Measurements from ENCODE around the gene OTOF.

OTOF gene

GRCh38 chr2:26466662-26467310, 11.1 kb downstream of the OTOF start:
- Mint-ChIP-seq H3K4me1 (no peaks in the 10 kb centered on the region), H3K9me3 (no peaks in the 10 kb centered on the region), H3K36me3 (peaks cover 6% of the 10 kb centered on the region), H3K27ac (no peak overlapping the region), H3K4me3 (no peak overlapping the region)
- ATAC-seq (no peak), DNase-seq (ENCODE audit: low spot score in 2 of 2) (no peak)

- Mint-ChIP-seq H3K4me1 (no peaks in the 10 kb centered on the region), H3K9me3 (no peaks in the 10 kb centered on the region), H3K36me3 (peaks cover 6% of the 10 kb centered on the region), H3K27ac (no peak overlapping the region), H3K4me3 (no peak overlapping the region)
- ATAC-seq (no peak), DNase-seq (ENCODE audit: low spot score in 2 of 2) (no peak)
Observed at GRCh38 chr2:26465981-26466471, 11.9 kb downstream of the OTOF start.

GRCh38 chr2:26465266-26465925, 12.5 kb downstream of the OTOF start:
- no peak overlapping the region for H3K4me3 Mint-ChIP-seq
- DNase-seq (ENCODE audit: low spot score in 2 of 2) (no peak), ATAC-seq (no peak)
- H3K27ac Mint-ChIP-seq, result no peak overlapping the region
- peaks cover 6% of the 10 kb centered on the region for H3K36me3 Mint-ChIP-seq
- H3K4me1 Mint-ChIP-seq, result no peaks in the 10 kb centered on the region
- no peaks in the 10 kb centered on the region for H3K9me3 Mint-ChIP-seq

GRCh38 chr2:26464390-26465265, 13.3 kb downstream of the OTOF start:
- no peak overlapping the region for H3K4me3 Mint-ChIP-seq
- DNase-seq (ENCODE audit: low spot score in 2 of 2), result no peak
- peaks cover 6% of the 10 kb centered on the region for H3K36me3 Mint-ChIP-seq
- H3K4me1 Mint-ChIP-seq, result peaks cover 5% of the 10 kb centered on the region
- ATAC-seq, result no peak
- no peak overlapping the region for H3K27ac Mint-ChIP-seq
- H3K9me3 Mint-ChIP-seq, result no peaks in the 10 kb centered on the region

- DNase-seq (ENCODE audit: low spot score in 2 of 2) (no peak), ATAC-seq (no peak)
- Mint-ChIP-seq H3K4me3 (no peak overlapping the region), H3K36me3 (peaks cover 6% of the 10 kb centered on the region), H3K9me3 (no peaks in the 10 kb centered on the region), H3K4me1 (peaks cover 6% of the 10 kb centered on the region), H3K27ac (no peak overlapping the region)
Observed at GRCh38 chr2:26463244-26464192, 14.4 kb downstream of the OTOF start.

GRCh38 chr2:26462511-26463243, 15.2 kb downstream of the OTOF start:
- Mint-ChIP-seq H3K4me1 (peaks cover 6% of the 10 kb centered on the region), H3K36me3 (peaks cover 6% of the 10 kb centered on the region), H3K27ac (no peak overlapping the region), H3K4me3 (no peak overlapping the region), H3K9me3 (no peaks in the 10 kb centered on the region)
- no peak for ATAC-seq
- no peak for DNase-seq (ENCODE audit: low spot score in 2 of 2)

GRCh38 chr2:26462100-26462499, 15.8 kb downstream of the OTOF start:
- Mint-ChIP-seq H3K4me1 (peaks cover 6% of the 10 kb centered on the region), H3K27ac (no peak overlapping the region), H3K9me3 (no peaks in the 10 kb centered on the region), H3K36me3 (peaks cover under 1% of the 10 kb centered on the region), H3K4me3 (no peak overlapping the region)
- DNase-seq (ENCODE audit: low spot score in 2 of 2) (no peak), ATAC-seq (no peak)

GRCh38 chr2:26461601-26462023, 16.3 kb downstream of the OTOF start:
- Mint-ChIP-seq H3K27ac (no peak overlapping the region), H3K4me3 (no peak overlapping the region), H3K36me3 (no peaks in the 10 kb centered on the region), H3K4me1 (peaks cover 6% of the 10 kb centered on the region), H3K9me3 (no peaks in the 10 kb centered on the region)
- DNase-seq (ENCODE audit: low spot score in 2 of 2), result no peak
- no peak for ATAC-seq

GRCh38 chr2:26460613-26461031, 17.3 kb downstream of the OTOF start:
- H3K36me3 Mint-ChIP-seq, result no peaks in the 10 kb centered on the region
- no peak for ATAC-seq

GRCh38 chr2:26459991-26460612, 17.8 kb downstream of the OTOF start:
- Mint-ChIP-seq H3K27ac (no peak overlapping the region), H3K36me3 (no peaks in the 10 kb centered on the region), H3K4me1 (peaks cover 6% of the 10 kb centered on the region), H3K9me3 (no peaks in the 10 kb centered on the region), H3K4me3 (no peak overlapping the region)
- no peak for DNase-seq (ENCODE audit: low spot score in 2 of 2)
- no peak for ATAC-seq

More at GRCh38 chr2:26460613-26461031, 17.3 kb downstream of the OTOF start:
- peaks cover 6% of the 10 kb centered on the region for H3K4me1 Mint-ChIP-seq
- no peaks in the 10 kb centered on the region for H3K9me3 Mint-ChIP-seq
- no peak overlapping the region for H3K4me3 Mint-ChIP-seq
- no peak overlapping the region for H3K27ac Mint-ChIP-seq
- no peak for DNase-seq (ENCODE audit: low spot score in 2 of 2)

GRCh38 chr2:26458365-26459042, 19.4 kb downstream of the OTOF start:
- Mint-ChIP-seq H3K9me3 (no peaks in the 10 kb centered on the region), H3K4me1 (peaks cover 6% of the 10 kb centered on the region), H3K27ac (no peak overlapping the region), H3K36me3 (no peaks in the 10 kb centered on the region), H3K4me3 (no peak overlapping the region)
- no peak for DNase-seq (ENCODE audit: low spot score in 2 of 2)
- ATAC-seq, result no peak

GRCh38 chr2:26457695-26458364, 20.1 kb downstream of the OTOF start:
- Mint-ChIP-seq H3K36me3 (no peaks in the 10 kb centered on the region), H3K4me3 (no peak overlapping the region), H3K4me1 (peaks cover 6% of the 10 kb centered on the region), H3K27ac (no peak overlapping the region), H3K9me3 (no peaks in the 10 kb centered on the region)
- DNase-seq (ENCODE audit: low spot score in 2 of 2), result no peak
- no peak for ATAC-seq

GRCh38 chr2:26457251-26457666, 20.7 kb downstream of the OTOF start:
- no peaks in the 10 kb centered on the region for H3K36me3 Mint-ChIP-seq

More at GRCh38 chr2:26457251-26457666, 20.7 kb downstream of the OTOF start:
- Mint-ChIP-seq H3K27ac (no peak overlapping the region), H3K4me1 (peaks cover 6% of the 10 kb centered on the region), H3K4me3 (no peak overlapping the region), H3K9me3 (no peaks in the 10 kb centered on the region)
- DNase-seq (ENCODE audit: low spot score in 2 of 2) (no peak), ATAC-seq (no peak)

Measured in stimulated activated effector memory CD8-positive, alpha-beta T cell treated with anti-CD3 and anti-CD28 coated beads, Interleukin-12 subunit alpha, Interleukin-12 subunit beta, amount 100 ng/mL, for 72 hours (primary cell).